Erythroblast (primary cell): ENCODE data around the gene MEGF11.

Experiments
- GATA1 ChIP-seq: IDR thresholded peaks from 2 replicates; pipeline ENCODE4 v1.6.1; 2011; ENCODE audit warnings: low read depth, mild to moderate bottlenecking, control low read depth, low read length, moderate library complexity
- POLR2A ChIP-seq: IDR thresholded peaks from 2 replicates; pipeline ENCODE4 v1.6.1; 2011; ENCODE audit warnings: mild to moderate bottlenecking, low read length

- TF ChIP-seq POLR2A: no peak
- no peak for TF ChIP-seq GATA1
Observed at GRCh38 chr15:66129586-66129985, 124.0 kb downstream of the MEGF11 start.
